Central memory CD8-positive, alpha-beta T cell (primary cell): Measurements from ENCODE around the gene PER2.

Source experiments
- ATAC-seq: fragments of 150-1000 bp; cut with Tn5 transposase; replicated peaks from 2 replicates; pipeline ENCODE4 v1.10.0; 2022; ENCODE audit warnings: mild to moderate bottlenecking, moderate FRiP score, moderate number of reproducible peaks; ENCODE audit not compliant: poor library complexity, severe bottlenecking; ENCODE audit errors: extremely low read depth
- DNase-seq, 2 donors: peaks; one replicate each; pipeline ENCODE4 v3.0.0; 2021; ENCODE audit warnings: low spot score in 2 of 2
- H3K27ac Mint-ChIP-seq: one replicate; pipeline ENCODE4 v1.8.0; 2022; ENCODE audit warnings: low read depth, mild to moderate bottlenecking, moderate library complexity, mixed read lengths
- H3K27me3 Mint-ChIP-seq: one replicate; pipeline ENCODE4 v1.8.0; 2022; ENCODE audit warnings: mixed read lengths
- H3K36me3 Mint-ChIP-seq: one replicate; pipeline ENCODE4 v1.8.0; 2022; ENCODE audit warnings: mild to moderate bottlenecking, moderate library complexity, mixed read lengths; ENCODE audit not compliant: insufficient read depth
- H3K4me1 Mint-ChIP-seq: one replicate; pipeline ENCODE4 v1.8.0; 2022; ENCODE audit warnings: mixed read lengths
- H3K4me3 Mint-ChIP-seq: one replicate; pipeline ENCODE4 v1.8.0; 2022; ENCODE audit warnings: mild to moderate bottlenecking, moderate library complexity, mixed read lengths
- H3K9me3 Mint-ChIP-seq: one replicate; pipeline ENCODE4 v1.8.0; 2022; ENCODE audit warnings: mixed read lengths

The PER2 gene

DNA sequence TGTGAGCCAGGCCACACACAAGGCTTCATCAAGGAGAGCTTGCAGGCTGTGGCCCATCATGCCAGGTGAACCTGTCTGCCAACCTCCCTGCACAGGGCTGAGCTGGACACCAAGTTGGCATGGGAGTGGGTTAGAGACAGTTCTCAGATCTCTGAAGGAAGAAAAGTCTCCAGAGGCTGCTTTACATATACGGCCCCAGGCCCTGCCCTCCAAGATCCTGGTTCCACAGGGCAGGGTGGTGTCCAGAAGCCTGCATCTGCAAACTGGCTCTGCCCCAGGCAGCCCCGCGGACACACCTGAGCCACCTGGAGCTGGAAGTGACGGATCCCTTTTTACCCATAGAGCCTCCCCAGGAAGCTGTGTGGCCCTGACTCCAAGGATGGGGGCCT is 24.3 kb downstream of the PER2 start:
- Mint-ChIP-seq H3K27ac (no peak overlapping the region), H3K4me3 (no peak overlapping the region), H3K9me3 (no peaks in the 10 kb centered on the region), H3K36me3 (peaks cover 11% of the 10 kb centered on the region), H3K27me3 (no peaks in the 10 kb centered on the region), H3K4me1 (peaks cover 7% of the 10 kb centered on the region)
- DNase-seq, result no peak
- no peak for ATAC-seq

GRCh38 chr2:238263204-238264071 is 25.0 kb downstream of the PER2 start:
- Mint-ChIP-seq H3K27me3 (no peaks in the 10 kb centered on the region), H3K4me3 (no peak overlapping the region), H3K36me3 (peaks cover 11% of the 10 kb centered on the region), H3K4me1 (peaks cover 7% of the 10 kb centered on the region), H3K27ac (peak overlapping the region; percentile 51), H3K9me3 (no peaks in the 10 kb centered on the region)
- DNase-seq (peak; percentile 55 to 65), ATAC-seq (peak; percentile 60)

- peaks cover 7% of the 10 kb centered on the region for H3K4me1 Mint-ChIP-seq
- no peak for ATAC-seq
- H3K4me3 Mint-ChIP-seq, result no peak overlapping the region
Measured at GRCh38 chr2:238262496-238263122, 25.8 kb downstream of the PER2 start.

GRCh38 chr2:238261718-238262375 is 26.6 kb downstream of the PER2 start:
- Mint-ChIP-seq H3K9me3 (no peaks in the 10 kb centered on the region), H3K4me1 (peaks cover 7% of the 10 kb centered on the region), H3K36me3 (peaks cover 8% of the 10 kb centered on the region), H3K27ac (no peak overlapping the region), H3K4me3 (no peak overlapping the region), H3K27me3 (no peaks in the 10 kb centered on the region)
- DNase-seq, result no peak
- no peak for ATAC-seq

More at GRCh38 chr2:238262496-238263122, 25.8 kb downstream of the PER2 start:
- H3K9me3 Mint-ChIP-seq, result no peaks in the 10 kb centered on the region
- no peaks in the 10 kb centered on the region for H3K27me3 Mint-ChIP-seq
- DNase-seq, result no peak
- H3K27ac Mint-ChIP-seq, result no peak overlapping the region
- peaks cover 12% of the 10 kb centered on the region for H3K36me3 Mint-ChIP-seq

GRCh38 chr2:238260883-238261282 is 27.5 kb downstream of the PER2 start:
- Mint-ChIP-seq H3K4me1 (peaks cover 7% of the 10 kb centered on the region), H3K4me3 (no peak overlapping the region), H3K36me3 (peaks cover 13% of the 10 kb centered on the region), H3K27ac (no peak overlapping the region), H3K9me3 (no peaks in the 10 kb centered on the region), H3K27me3 (no peaks in the 10 kb centered on the region)
- no peak for DNase-seq
- no peak for ATAC-seq

- H3K4me1 Mint-ChIP-seq, result peaks cover 7% of the 10 kb centered on the region
- no peak for DNase-seq
- no peak overlapping the region for H3K27ac Mint-ChIP-seq
- no peaks in the 10 kb centered on the region for H3K27me3 Mint-ChIP-seq
- no peak overlapping the region for H3K4me3 Mint-ChIP-seq
- H3K36me3 Mint-ChIP-seq, result peaks cover 17% of the 10 kb centered on the region
- H3K9me3 Mint-ChIP-seq, result no peaks in the 10 kb centered on the region
- ATAC-seq, result no peak
Measured at GRCh38 chr2:238259061-238260020, 29.1 kb downstream of the PER2 start.

- H3K4me1 Mint-ChIP-seq, result no peaks in the 10 kb centered on the region
Measured at GRCh38 chr2:238257786-238258700, 30.4 kb downstream of the PER2 start.

DNA sequence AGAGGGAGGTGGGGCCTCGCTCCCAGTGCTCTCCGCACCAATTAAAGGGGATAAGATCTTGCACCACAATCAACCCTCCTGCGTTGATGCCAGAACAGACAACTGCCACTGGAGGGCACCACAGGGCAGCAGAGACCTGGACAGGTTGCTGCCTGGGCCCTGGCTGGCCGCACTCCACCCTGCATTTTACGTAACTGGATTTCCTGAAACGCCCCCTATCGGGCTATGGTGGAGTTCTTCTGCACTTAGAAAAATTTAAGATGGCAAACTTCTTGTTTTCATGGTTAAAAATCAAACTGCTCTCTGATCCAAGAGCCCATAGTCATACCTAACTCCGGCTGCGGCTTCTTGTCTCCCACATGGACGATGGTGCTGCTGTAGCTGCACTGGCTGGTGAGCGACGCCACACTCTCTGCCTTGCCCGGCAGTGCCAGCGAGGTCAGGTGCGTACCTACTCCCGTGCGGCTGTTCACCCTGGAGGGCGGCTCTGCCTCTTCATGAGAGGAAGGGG is 31.8 kb downstream of the PER2 start:
- H3K4me3 Mint-ChIP-seq, result no peak overlapping the region
- no peaks in the 10 kb centered on the region for H3K4me1 Mint-ChIP-seq
- H3K9me3 Mint-ChIP-seq, result no peaks in the 10 kb centered on the region
- H3K36me3 Mint-ChIP-seq, result peaks cover 17% of the 10 kb centered on the region
- DNase-seq, result peak; percentile 52 to 56
- peak; percentile 84 for ATAC-seq
- H3K27ac Mint-ChIP-seq, result no peak overlapping the region
- H3K27me3 Mint-ChIP-seq, result no peaks in the 10 kb centered on the region

More at GRCh38 chr2:238257786-238258700, 30.4 kb downstream of the PER2 start:
- Mint-ChIP-seq H3K4me3 (no peak overlapping the region), H3K27ac (no peak overlapping the region), H3K9me3 (no peaks in the 10 kb centered on the region), H3K27me3 (no peaks in the 10 kb centered on the region), H3K36me3 (peaks cover 18% of the 10 kb centered on the region)
- DNase-seq, result no peak
- no peak for ATAC-seq

- Mint-ChIP-seq H3K27ac (no peak overlapping the region), H3K36me3 (peaks cover 16% of the 10 kb centered on the region), H3K4me3 (no peak overlapping the region), H3K9me3 (no peaks in the 10 kb centered on the region), H3K27me3 (no peaks in the 10 kb centered on the region), H3K4me1 (no peaks in the 10 kb centered on the region)
- ATAC-seq, result no peak
- DNase-seq, result no peak
Measured at GRCh38 chr2:238256111-238256510, 32.3 kb downstream of the PER2 start.

- Mint-ChIP-seq H3K36me3 (peaks cover 13% of the 10 kb centered on the region), H3K27me3 (no peaks in the 10 kb centered on the region), H3K4me1 (no peaks in the 10 kb centered on the region), H3K4me3 (no peak overlapping the region), H3K9me3 (no peaks in the 10 kb centered on the region), H3K27ac (no peak overlapping the region)
- ATAC-seq (no peak), DNase-seq (no peak)
Measured at GRCh38 chr2:238255636-238256035, 32.8 kb downstream of the PER2 start.

- peaks cover 17% of the 10 kb centered on the region for H3K36me3 Mint-ChIP-seq
- H3K9me3 Mint-ChIP-seq, result no peaks in the 10 kb centered on the region
- no peak overlapping the region for H3K4me3 Mint-ChIP-seq
- ATAC-seq (no peak), DNase-seq (no peak)
- no peak overlapping the region for H3K27ac Mint-ChIP-seq
- H3K4me1 Mint-ChIP-seq, result no peaks in the 10 kb centered on the region
- H3K27me3 Mint-ChIP-seq, result no peaks in the 10 kb centered on the region
Measured at GRCh38 chr2:238255151-238255551, 33.3 kb downstream of the PER2 start.
